CD14-positive monocyte (primary cell): ENCODE data around the gene PARP3. TPM values are rescaled to one million over a fixed set of nuclear protein-coding genes. Genes with fewer than 3 reads are reported as not detected.

ENCODE experiments used
- DNase-seq, 3 donors: peaks; one replicate each; pipeline ENCODE4 v3.0.0-alpha.2; 2011 to 2022
- H2AFZ ChIP-seq: 2 replicates; pipeline ENCODE4 v1.6.0; 2012; ENCODE audit warnings: mild to moderate bottlenecking, low read depth, low read length, inconsistent platforms; ENCODE audit not compliant: insufficient read depth, poor library complexity, severe bottlenecking
- H3K27ac ChIP-seq, 2 donors: 1 replicate in 1 of 2; 2 replicates in 1 of 2; pipeline ENCODE4 v1.5.1; 2012 to 2013; ENCODE audit warnings: low read length in 2 of 2, control low read depth in 1 of 2, inconsistent platforms in 1 of 2, low read depth in 1 of 2, mild to moderate bottlenecking in 1 of 2
- H3K27me3 ChIP-seq, 2 donors: one replicate each; pipeline versions ENCODE4 v1.6.0 to v1.6.1; 2011 to 2013; ENCODE audit warnings: low read length in 2 of 2; ENCODE audit not compliant: control insufficient read depth in 2 of 2, insufficient read depth in 2 of 2
- H3K36me3 ChIP-seq, 2 donors: replicated peaks in 1 of 2; 1 replicate in 1 of 2; 2 replicates in 1 of 2; pipeline versions ENCODE4 v1.5.1 to v1.6.1; 2012 to 2013; ENCODE audit warnings: low read length in 2 of 2, control low read depth in 1 of 2, inconsistent platforms in 1 of 2, mild to moderate bottlenecking in 1 of 2; ENCODE audit not compliant: insufficient read depth in 2 of 2, control insufficient read depth in 1 of 2
- H3K4me1 ChIP-seq, 2 donors: 1 replicate in 1 of 2; 2 replicates in 1 of 2; pipeline versions ENCODE4 v1.5.1 to v1.6.1; 2012 to 2013; ENCODE audit warnings: low read length in 2 of 2, control low read depth in 1 of 2, inconsistent platforms in 1 of 2, mild to moderate bottlenecking in 1 of 2, moderate library complexity in 1 of 2; ENCODE audit not compliant: insufficient read depth in 2 of 2, control insufficient read depth in 1 of 2
- H3K4me2 ChIP-seq: replicated peaks from 2 replicates; pipeline ENCODE3; 2012; ENCODE audit warnings: low read length, moderate library complexity, mild to moderate bottlenecking; ENCODE audit not compliant: poor library complexity, severe bottlenecking; ENCODE audit errors: extremely low read depth
- H3K4me3 ChIP-seq, 3 experiments: fragments of 200-600 bp in 1 of 3; sonication (generic) in 1 of 3; replicated peaks in 1 of 3; 1 replicate in 2 of 3; 2 replicates in 1 of 3; pipeline ENCODE4 v1.5.1; 2011 to 2013; ENCODE audit warnings: low read length in 3 of 3, mild to moderate bottlenecking in 3 of 3, control low read depth in 2 of 3, low read depth in 2 of 3, inconsistent platforms in 1 of 3, moderate library complexity in 1 of 3
- H3K79me2 ChIP-seq: 2 replicates; pipeline ENCODE4 v1.6.0; 2012; ENCODE audit warnings: mild to moderate bottlenecking, control low read depth, inconsistent platforms, low read length, moderate library complexity; ENCODE audit not compliant: insufficient read depth
- H3K9ac ChIP-seq: 2 replicates; pipeline ENCODE4 v1.6.0; 2017; ENCODE audit warnings: low read length, mild to moderate bottlenecking; ENCODE audit not compliant: insufficient read depth, poor library complexity, severe bottlenecking
- H3K9me3 ChIP-seq, 2 donors: replicated peaks in 1 of 2; 1 replicate in 1 of 2; 2 replicates in 1 of 2; pipeline versions ENCODE4 v1.5.1 to v1.6.1; 2012 to 2013; ENCODE audit warnings: low read length in 2 of 2, control low read depth in 1 of 2; ENCODE audit not compliant: control insufficient read depth in 1 of 2, insufficient read depth in 1 of 2
- H4K20me1 ChIP-seq: 2 replicates; pipeline ENCODE4 v1.6.0; 2012; ENCODE audit warnings: mild to moderate bottlenecking, low read length, control low read depth, moderate library complexity; ENCODE audit not compliant: insufficient read depth
- H3K27ac Mint-ChIP-seq, 7 donors: one replicate each; pipeline ENCODE4 v1.8.0; 2020; ENCODE audit warnings: mild to moderate bottlenecking in 7 of 7, mixed read lengths in 7 of 7, moderate library complexity in 6 of 7, inconsistent platforms in 2 of 7
- H3K27me3 Mint-ChIP-seq, 3 donors: one replicate each; pipeline ENCODE4 v1.8.0; 2021 to 2022; ENCODE audit warnings: low read depth in 3 of 3, mild to moderate bottlenecking in 3 of 3, mixed read lengths in 3 of 3, moderate library complexity in 3 of 3, inconsistent platforms in 1 of 3
- H3K36me3 Mint-ChIP-seq, 2 donors: one replicate each; pipeline ENCODE4 v1.8.0; 2020; ENCODE audit warnings: mixed read lengths in 2 of 2, inconsistent platforms in 1 of 2, mild to moderate bottlenecking in 1 of 2
- H3K4me1 Mint-ChIP-seq: one replicate; pipeline ENCODE4 v1.8.0; 2020; ENCODE audit warnings: mild to moderate bottlenecking, mixed read lengths
- H3K4me3 Mint-ChIP-seq, 2 donors: one replicate each; pipeline ENCODE4 v1.8.0; 2020; ENCODE audit warnings: mild to moderate bottlenecking in 2 of 2, mixed read lengths in 2 of 2, moderate library complexity in 1 of 2
- H3K9me3 Mint-ChIP-seq, 7 donors: one replicate each; pipeline ENCODE4 v1.8.0; 2020 to 2022; ENCODE audit warnings: mixed read lengths in 7 of 7, mild to moderate bottlenecking in 6 of 7, moderate library complexity in 6 of 7, inconsistent platforms in 2 of 7
- WGBS: methylation state at CpG from one replicate; pipeline ENCODE4 v1.1.5; 2013; ENCODE audit warnings: missing lambda C conversion rate; ENCODE audit not compliant: insufficient coverage; 5-methylcytosine and 5-hydroxymethylcytosine counted together
- intact Hi-C, 2 donors: fragments of 100-400 bp; cut with micrococcal nuclease; formaldehyde crosslinking; loops; one replicate each; pipeline versions ENCODE4 v1.15.0 to v1.15.1; 2023
- polyA plus RNA-seq, 3 donors: library from polyadenylated mRNA; depleted of rRNA in 1 of 3; unstranded in 2 of 3; stranded (reverse) in 1 of 3; fragments of 300-500 nt in 2 of 3; fragments of >200 nt in 1 of 3; fragmentation: Illumina TruSeq in 2 of 3; gene quantifications; 1 replicate in 2 of 3; 2 replicates in 1 of 3; pipeline ENCODE4 v1.2.3, GENCODE V29; 2012 to 2021
- TF ChIP-seq, protein P1 (sequence below): fragments of 200-600 bp; IDR thresholded peaks from one replicate; pipeline ENCODE4 v1.8.0; 2022; ENCODE audit warnings: antibody characterized with exemption, mild to moderate bottlenecking

The PARP3 gene
- polyA plus RNA-seq, 3 donors, result 1.2 to 6.9 (median 1.7) TPM

DNA sequence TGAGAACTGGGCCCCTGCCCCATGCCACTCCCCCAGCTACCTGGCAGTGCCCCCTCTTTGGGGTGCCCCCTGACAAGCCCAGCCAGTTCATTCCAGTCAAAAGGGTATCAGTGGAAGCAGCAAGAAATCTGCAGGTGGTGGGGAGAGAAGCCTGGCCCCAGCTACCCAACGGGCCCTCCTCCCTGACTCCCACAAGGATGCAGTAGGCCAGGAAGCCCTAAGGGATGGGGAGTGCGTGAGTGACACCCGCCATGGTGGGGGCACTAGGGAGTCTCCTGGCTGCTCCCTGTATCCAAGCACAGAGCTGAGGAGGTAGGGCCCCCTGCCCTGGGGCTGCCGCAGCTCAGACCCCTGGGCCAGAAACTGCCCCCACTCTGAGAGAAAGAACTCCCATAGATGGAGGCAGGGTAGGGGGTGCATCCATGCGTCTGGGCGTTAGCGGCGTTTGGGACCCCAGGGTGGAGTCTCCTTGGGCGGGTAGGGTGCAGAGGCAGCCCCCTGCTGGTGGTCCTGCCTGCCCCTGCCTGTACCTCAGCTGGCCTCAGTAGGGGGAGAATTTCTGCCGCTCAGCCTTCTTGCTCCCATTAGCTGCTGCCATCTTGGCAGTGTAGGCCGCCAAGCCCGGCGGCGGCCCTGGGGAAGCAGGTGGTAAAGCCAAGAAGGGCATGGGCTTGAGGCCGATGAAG lies 15.5 kb downstream of the PARP3 start:
- Histone ChIP-seq H3K9ac (peak overlapping the region; percentile 13), H3K4me2 (no peak overlapping the region), H3K9me3 (no peaks in the 10 kb centered on the region), H3K27me3 (peaks cover 2 to 27% of the 10 kb centered on the region in 2 donors), H3K4me3 (no peak overlapping the region), H3K4me1 (peaks cover 45 to 51% of the 10 kb centered on the region in 2 donors), H3K79me2 (no peaks in the 10 kb centered on the region), H3K27ac (no peak overlapping the region), H4K20me1 (no peaks in the 10 kb centered on the region), H2AFZ (no peak overlapping the region), H3K36me3 (no peaks in the 10 kb centered on the region)
- no peak overlapping the region for H3K4me3 Mint-ChIP-seq
- 91% methylated on average over 14 of the region's 15 CpGs for WGBS
- H3K27me3 Mint-ChIP-seq, result peaks cover 21 to 41% (median 26%) of the 10 kb centered on the region in 3 donors
- intact Hi-C loops, result no loop called here
- H3K27ac Mint-ChIP-seq, result peak overlapping the region in 1 of 7 donors; percentile 58
- H3K9me3 Mint-ChIP-seq, result peaks cover 0 to 5% (median 0%) of the 10 kb centered on the region in 7 donors
- no peak for DNase-seq
- TF ChIP-seq, protein P1, sequence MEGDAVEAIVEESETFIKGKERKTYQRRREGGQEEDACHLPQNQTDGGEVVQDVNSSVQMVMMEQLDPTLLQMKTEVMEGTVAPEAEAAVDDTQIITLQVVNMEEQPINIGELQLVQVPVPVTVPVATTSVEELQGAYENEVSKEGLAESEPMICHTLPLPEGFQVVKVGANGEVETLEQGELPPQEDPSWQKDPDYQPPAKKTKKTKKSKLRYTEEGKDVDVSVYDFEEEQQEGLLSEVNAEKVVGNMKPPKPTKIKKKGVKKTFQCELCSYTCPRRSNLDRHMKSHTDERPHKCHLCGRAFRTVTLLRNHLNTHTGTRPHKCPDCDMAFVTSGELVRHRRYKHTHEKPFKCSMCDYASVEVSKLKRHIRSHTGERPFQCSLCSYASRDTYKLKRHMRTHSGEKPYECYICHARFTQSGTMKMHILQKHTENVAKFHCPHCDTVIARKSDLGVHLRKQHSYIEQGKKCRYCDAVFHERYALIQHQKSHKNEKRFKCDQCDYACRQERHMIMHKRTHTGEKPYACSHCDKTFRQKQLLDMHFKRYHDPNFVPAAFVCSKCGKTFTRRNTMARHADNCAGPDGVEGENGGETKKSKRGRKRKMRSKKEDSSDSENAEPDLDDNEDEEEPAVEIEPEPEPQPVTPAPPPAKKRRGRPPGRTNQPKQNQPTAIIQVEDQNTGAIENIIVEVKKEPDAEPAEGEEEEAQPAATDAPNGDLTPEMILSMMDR, result no peak
- peaks cover 41% of the 10 kb centered on the region for H3K4me1 Mint-ChIP-seq
- no peaks in the 10 kb centered on the region for H3K36me3 Mint-ChIP-seq

DNA sequence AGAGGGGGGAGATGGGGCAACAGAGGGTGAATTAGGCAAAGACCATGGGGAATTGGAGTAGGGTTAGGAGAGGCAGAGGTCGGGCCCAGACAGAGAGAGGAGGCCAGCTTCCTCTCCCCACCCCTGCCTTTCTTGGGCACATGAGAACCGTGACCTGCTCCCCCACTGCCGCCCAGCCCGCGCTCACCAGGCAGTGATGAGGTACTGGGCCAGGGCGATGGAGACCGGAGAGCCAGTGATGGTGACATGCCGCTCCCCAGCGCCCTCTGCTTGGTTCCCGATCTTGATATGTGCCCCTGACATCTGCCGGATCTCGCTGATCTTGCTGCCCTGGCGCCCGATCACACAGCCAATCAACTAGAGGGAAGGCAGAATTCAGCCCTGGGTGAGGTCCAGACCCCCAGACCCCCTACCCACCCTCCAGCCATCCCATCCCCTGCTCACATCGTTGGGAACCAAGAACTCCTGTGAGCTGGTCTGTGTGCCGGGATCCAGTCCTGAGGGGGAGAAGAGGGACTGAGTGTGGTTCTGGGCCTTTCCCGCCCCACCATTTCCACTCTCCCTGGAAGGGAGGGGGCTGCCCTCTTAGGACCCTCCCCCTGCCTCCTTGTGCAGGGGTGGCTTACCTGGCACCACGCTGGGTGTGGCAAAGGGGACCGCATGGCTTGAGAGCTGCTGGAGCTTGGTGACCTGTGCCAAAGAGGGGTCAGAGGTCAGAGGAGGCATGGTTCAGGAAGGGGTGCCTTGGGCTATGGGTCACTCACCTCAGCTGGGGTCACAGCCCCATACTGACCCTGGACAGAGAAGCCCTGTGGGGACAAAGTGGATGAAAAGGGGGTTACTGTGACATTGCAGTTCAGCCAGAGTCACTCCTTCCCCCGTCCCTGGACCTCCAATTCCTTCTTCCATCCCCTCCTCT lies 16.7 kb downstream of the PARP3 start:
- Mint-ChIP-seq H3K27me3 (peaks cover 22 to 51% (median 24%) of the 10 kb centered on the region in 3 donors), H3K4me3 (peak overlapping the region in 1 of 2 donors; percentile 0), H3K4me1 (peaks cover 30% of the 10 kb centered on the region), H3K36me3 (no peaks in the 10 kb centered on the region), H3K27ac (no peak overlapping the region), H3K9me3 (peaks cover 0 to 5% (median 0%) of the 10 kb centered on the region in 7 donors)
- no peak overlapping the region for H3K9ac ChIP-seq
- no peak overlapping the region for H3K27ac ChIP-seq
- peaks cover 2 to 36% of the 10 kb centered on the region in 2 donors for H3K27me3 ChIP-seq
- peaks cover 34 to 40% of the 10 kb centered on the region in 2 donors for H3K4me1 ChIP-seq
- intact Hi-C loops, result no loop called here
- no peak overlapping the region for H3K4me2 ChIP-seq
- no peak for DNase-seq
- H3K36me3 ChIP-seq, result no peaks in the 10 kb centered on the region
- H3K9me3 ChIP-seq, result no peaks in the 10 kb centered on the region
- no peaks in the 10 kb centered on the region for H4K20me1 ChIP-seq
- no peaks in the 10 kb centered on the region for H3K79me2 ChIP-seq
- no peak overlapping the region for H2AFZ ChIP-seq
- 91% methylated on average over 7 of the region's 20 CpGs for WGBS
- H3K4me3 ChIP-seq, result no peak overlapping the region
- TF ChIP-seq, protein P1, result no peak
